ENCODE measurements around the gene MXD3.

Gene MXD3

DNA sequence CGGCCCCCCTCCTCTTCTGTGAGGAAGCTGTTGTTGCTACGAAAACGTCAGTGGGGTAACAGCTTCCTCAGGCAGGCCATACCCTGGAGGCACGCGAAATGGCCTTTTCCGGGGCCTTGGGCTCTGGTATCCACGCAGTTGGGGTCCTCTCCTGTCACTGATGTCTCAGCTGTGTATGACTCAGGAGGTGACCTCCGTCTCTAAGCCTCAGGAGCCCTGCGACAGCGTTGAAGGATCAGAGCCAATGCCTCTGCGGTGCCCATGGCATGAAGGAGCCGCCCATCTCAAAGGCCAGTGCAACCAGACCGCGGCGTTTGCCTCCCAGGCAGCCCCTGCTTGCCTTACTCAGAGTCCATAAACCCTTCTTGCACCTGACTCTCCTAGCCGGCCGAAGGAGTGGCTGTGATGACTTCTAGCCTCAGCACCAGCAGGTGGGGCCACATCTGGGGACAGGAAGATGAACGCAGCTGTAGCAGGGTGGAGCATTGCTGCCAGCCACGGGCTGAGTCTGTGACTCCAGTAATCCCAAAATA, 1.0 kb upstream of the MXD3 start:
- CTCF ChIA-PET: interaction anchor here (0.6 to 1.4 kb wide), 6 partner anchors 11 to 199 kb away, joined by 3 to 6 read pairs (median 4); no protein-coding TSS in a partner anchor
- H3K27ac ChIP-seq: peak overlapping the region; percentile 84
- TF ChIP-seq, protein P1, sequence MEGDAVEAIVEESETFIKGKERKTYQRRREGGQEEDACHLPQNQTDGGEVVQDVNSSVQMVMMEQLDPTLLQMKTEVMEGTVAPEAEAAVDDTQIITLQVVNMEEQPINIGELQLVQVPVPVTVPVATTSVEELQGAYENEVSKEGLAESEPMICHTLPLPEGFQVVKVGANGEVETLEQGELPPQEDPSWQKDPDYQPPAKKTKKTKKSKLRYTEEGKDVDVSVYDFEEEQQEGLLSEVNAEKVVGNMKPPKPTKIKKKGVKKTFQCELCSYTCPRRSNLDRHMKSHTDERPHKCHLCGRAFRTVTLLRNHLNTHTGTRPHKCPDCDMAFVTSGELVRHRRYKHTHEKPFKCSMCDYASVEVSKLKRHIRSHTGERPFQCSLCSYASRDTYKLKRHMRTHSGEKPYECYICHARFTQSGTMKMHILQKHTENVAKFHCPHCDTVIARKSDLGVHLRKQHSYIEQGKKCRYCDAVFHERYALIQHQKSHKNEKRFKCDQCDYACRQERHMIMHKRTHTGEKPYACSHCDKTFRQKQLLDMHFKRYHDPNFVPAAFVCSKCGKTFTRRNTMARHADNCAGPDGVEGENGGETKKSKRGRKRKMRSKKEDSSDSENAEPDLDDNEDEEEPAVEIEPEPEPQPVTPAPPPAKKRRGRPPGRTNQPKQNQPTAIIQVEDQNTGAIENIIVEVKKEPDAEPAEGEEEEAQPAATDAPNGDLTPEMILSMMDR (conservative IDR thresholded peaks at IDR 0.05; ENCODE audit: low read depth): no peak; the same call in 1 of the 2 replicates
- POLR2A ChIA-PET (ENCODE audit: low non-redundant PET): no interaction called here
- no peak for DNase-seq (ENCODE audit: low spot score)

DNA sequence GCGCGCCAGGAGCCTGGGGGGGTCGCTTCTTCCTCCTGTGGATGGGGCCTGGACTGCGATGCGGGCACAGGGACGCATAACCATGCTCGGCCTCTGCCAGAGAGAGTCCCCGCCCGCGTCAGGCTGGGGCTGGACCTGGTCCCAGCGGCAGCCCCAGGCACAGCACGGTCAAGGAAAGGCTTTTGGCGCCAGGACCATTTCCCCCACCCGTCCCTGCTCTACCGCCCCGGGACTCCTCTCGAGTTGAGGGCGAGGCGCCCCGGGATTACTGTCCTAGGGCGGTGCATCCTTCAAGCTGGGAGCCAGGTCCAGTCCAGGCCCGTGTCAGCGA, 341 bp downstream of the MXD3 start:
- CTCF ChIA-PET: interaction anchor here (0.8 to 3.3 kb wide), 5 partner anchors 9 to 241 kb away, joined by 4 to 12 read pairs (median 5); no protein-coding TSS in a partner anchor
- TF ChIP-seq, protein P1 (conservative IDR thresholded peaks at IDR 0.05; ENCODE audit: low read depth): no peak
- POLR2A ChIA-PET (ENCODE audit: low non-redundant PET): no interaction called here
- DNase-seq (ENCODE audit: low spot score): no peak
- peak overlapping the region; percentile 84 for H3K27ac ChIP-seq

DNA sequence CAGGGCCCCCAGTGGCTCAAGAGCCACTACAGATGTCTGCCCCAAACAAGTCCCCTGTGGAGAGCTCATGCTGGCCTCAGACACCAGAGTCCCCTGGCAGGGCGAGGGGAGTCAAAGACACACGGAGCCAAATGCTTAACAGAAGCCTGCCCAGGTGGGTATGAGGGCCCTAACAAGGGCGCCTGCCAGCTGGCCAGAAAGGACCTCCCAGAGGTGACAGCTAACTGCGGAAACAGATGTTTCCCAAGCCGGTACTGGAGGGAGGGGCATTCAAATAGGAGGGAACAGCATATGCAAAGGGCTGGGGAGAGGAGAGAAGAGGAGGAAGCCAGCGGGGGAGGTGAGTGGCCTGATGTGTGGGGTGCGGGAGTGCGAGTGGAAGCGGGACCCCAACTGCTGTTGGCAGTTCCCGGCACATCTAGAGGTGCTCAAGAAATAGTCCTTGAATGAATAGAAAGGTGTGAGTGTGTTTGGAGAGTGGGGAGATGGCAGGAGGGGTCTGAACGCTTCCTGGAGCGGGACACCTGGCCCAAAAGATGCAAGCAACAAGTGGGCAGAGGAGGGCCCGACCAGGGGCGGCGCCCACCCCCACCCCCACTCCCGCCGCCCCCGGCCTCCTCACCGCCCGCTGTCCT, 824 bp downstream of the MXD3 start:
- ChIA-PET POLR2A (ENCODE audit: low non-redundant PET) (no interaction called here), CTCF (interaction anchor here (1.5 to 3.3 kb wide), 5 partner anchors 78 to 241 kb away, joined by 4 to 12 read pairs (median 7); no protein-coding TSS in a partner anchor)
- TF ChIP-seq, protein P1 (conservative IDR thresholded peaks at IDR 0.05; ENCODE audit: low read depth): no peak
- peak overlapping the region; percentile 84 for H3K27ac ChIP-seq
- DNase-seq (ENCODE audit: low spot score): no peak

DNA sequence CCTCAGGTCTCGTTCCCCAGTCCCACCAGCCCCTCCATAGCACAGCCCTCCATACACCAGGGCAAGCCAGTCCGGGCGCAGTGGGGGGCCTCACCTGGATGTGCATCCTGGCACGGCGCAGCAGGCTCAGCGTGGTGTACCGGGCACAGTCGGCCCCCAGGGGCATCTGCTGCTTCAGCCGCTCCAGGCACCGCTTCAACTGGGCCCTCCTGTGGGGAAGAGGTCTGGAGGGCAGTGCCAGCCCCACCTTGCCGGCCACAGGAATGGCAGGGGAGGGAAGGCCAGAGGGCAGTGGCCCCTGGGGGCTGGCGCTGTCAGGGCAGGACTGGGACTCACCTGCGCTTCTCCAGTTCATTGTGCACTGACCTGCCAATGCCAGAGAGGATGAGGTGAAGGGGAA, 1.4 kb downstream of the MXD3 start:
- DNase-seq (ENCODE audit: low spot score): no peak
- TF ChIP-seq, protein P1 (conservative IDR thresholded peaks at IDR 0.05; ENCODE audit: low read depth): no peak
- CTCF ChIA-PET: interaction anchor here (0.7 to 3.3 kb wide), 14 partner anchors 17 to 240 kb away, joined by 3 to 12 read pairs (median 5); partner anchors contain the start of gene GRK6
- POLR2A ChIA-PET (ENCODE audit: low non-redundant PET): no interaction called here
- peak overlapping the region; percentile 84 for H3K27ac ChIP-seq

DNA sequence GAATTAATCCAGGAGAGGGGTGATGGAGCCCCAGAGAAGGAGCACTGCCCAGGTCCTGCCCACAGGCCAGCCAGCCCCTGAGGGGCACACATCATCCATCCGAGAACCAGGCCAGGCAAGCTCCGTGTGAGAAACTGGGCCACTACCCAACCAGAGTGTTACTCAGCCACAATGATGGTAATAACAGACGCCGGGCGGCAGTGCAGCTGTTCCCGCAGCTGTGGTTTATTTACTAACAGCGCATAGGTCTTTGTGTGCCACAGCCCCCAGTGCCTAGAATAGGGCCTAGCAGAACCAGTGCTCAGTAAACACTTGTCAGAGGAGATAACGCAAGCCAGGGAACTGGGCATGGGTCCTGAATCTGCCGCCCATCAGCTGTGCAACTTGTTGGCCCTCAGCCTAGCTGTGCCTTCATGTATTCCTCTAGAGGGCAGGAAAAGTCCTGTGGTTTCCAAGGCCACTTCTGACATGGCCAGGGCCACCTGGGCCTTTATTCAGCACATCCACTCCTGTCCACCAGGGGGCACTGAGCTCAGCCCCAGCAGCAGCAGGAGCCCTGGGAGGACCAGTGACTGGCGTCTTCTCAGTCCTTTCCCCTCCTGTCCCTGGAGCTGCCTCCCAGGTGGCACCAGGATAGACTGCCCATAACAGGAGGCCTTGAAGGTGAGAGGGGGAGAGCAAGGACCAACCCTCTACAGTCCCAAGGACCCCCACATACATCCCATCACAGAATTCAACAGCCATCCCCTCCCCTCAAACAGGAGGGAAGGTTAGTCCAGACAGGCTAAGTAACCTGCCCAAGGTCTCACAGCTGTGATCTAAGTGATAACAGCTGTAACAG, 2.1 kb downstream of the MXD3 start:
- no peak for DNase-seq (ENCODE audit: low spot score)
- POLR2A ChIA-PET (ENCODE audit: low non-redundant PET): interaction anchor here (0.5 to 0.6 kb wide), 2 partner anchors 12 to 177 kb away, joined by 4 read pairs; no protein-coding TSS in a partner anchor

More for the DNA sequence above, 2.1 kb downstream of the MXD3 start:
- TF ChIP-seq, protein P1 (conservative IDR thresholded peaks at IDR 0.05; ENCODE audit: low read depth): peak; percentile 94
- CTCF ChIA-PET: interaction anchor here (0.6 to 3.3 kb wide), 18 partner anchors 18 to 238 kb away, joined by 3 to 12 read pairs (median 5); partner anchors contain the start of gene GRK6
- H3K27ac ChIP-seq: peak overlapping the region; percentile 84
